ENCODE results near the gene FLNA.

FLNA gene

GRCh38 chrX:154333116-154333515 is 41.3 kb downstream of the FLNA start:
- H3K4me3 ChIP-seq (ENCODE audit: low read depth, low read length): no peak overlapping the region
- H2AFZ ChIP-seq (ENCODE audit: low read length, unreplicated experiment): no peak overlapping the region
- H3K79me2 ChIP-seq (ENCODE audit: control insufficient read depth, insufficient read depth, low read length, unreplicated experiment): no peaks in the 10 kb centered on the region
- H3K36me3 ChIP-seq (ENCODE audit: insufficient read depth, low read length): no peaks in the 10 kb centered on the region
- no peaks in the 10 kb centered on the region for H3K27me3 ChIP-seq (ENCODE audit: insufficient read depth, low read length)
- no peaks in the 10 kb centered on the region for H3K4me1 ChIP-seq (ENCODE audit: control insufficient read depth, insufficient read depth, low read length, unreplicated experiment)
- H3K27ac ChIP-seq (ENCODE audit: low read depth, low read length): no peak overlapping the region

DNA sequence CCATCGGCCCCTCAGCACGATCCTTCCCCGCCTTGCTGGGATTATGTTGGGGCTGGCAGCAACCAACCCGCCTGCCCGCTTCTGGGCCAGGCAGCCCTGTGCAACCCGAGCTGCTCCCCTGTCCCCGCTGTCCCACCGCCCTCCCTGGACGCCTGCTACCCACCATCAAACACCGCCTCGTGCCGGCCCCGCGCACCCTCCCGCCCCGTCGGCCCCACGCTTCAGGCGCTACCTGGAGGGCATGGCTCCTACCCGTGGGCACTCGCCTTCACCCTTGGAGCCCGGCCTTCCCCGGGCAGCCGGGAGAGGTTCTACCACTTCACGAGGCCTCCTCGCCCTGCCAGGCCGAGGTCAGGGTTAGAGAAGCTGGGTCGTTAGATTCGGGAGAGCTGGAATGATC is 41.9 kb downstream of the FLNA start:
- Histone ChIP-seq H3K79me2 (ENCODE audit: control insufficient read depth, insufficient read depth, low read length, unreplicated experiment) (no peaks in the 10 kb centered on the region), H2AFZ (ENCODE audit: low read length, unreplicated experiment) (no peak overlapping the region), H3K36me3 (ENCODE audit: insufficient read depth, low read length) (no peaks in the 10 kb centered on the region), H3K4me3 (ENCODE audit: low read depth, low read length) (no peak overlapping the region), H3K27ac (ENCODE audit: low read depth, low read length) (no peak overlapping the region), H3K4me1 (ENCODE audit: control insufficient read depth, insufficient read depth, low read length, unreplicated experiment) (no peaks in the 10 kb centered on the region), H3K27me3 (ENCODE audit: insufficient read depth, low read length) (no peaks in the 10 kb centered on the region)

DNA sequence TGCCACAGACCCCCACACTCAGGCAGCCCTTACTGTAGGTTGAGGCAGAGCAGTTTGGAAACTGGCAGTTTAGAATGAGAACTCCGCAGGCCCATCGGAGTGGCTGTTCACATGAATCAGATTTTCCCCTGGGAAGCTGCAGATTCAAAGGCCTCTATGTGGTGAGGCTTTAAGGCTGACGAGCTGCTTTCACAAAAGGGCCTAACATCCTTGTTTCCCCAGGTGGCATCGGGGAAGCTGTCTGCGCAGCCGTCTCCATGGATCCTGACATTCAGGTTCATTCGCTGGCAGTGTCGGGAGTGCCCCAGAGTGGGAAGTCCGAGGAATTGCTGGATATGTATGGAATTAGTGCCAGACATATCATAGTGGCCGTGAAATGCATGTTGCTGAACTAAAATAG is 45.1 kb downstream of the FLNA start:
- no peak overlapping the region for H3K4me3 ChIP-seq (ENCODE audit: low read depth, low read length)
- 0 out of 2 replicates have a peak, but pooled peaks cover 5% of the 10 kb centered on the region for H3K27me3 ChIP-seq (ENCODE audit: insufficient read depth, low read length)
- no peaks in the 10 kb centered on the region for H3K79me2 ChIP-seq (ENCODE audit: control insufficient read depth, insufficient read depth, low read length, unreplicated experiment)
- no peak overlapping the region for H3K27ac ChIP-seq (ENCODE audit: low read depth, low read length)
- H3K36me3 ChIP-seq (ENCODE audit: insufficient read depth, low read length): no peaks in the 10 kb centered on the region
- no peak overlapping the region for H2AFZ ChIP-seq (ENCODE audit: low read length, unreplicated experiment)
- no peaks in the 10 kb centered on the region for H3K4me1 ChIP-seq (ENCODE audit: control insufficient read depth, insufficient read depth, low read length, unreplicated experiment)

DNA sequence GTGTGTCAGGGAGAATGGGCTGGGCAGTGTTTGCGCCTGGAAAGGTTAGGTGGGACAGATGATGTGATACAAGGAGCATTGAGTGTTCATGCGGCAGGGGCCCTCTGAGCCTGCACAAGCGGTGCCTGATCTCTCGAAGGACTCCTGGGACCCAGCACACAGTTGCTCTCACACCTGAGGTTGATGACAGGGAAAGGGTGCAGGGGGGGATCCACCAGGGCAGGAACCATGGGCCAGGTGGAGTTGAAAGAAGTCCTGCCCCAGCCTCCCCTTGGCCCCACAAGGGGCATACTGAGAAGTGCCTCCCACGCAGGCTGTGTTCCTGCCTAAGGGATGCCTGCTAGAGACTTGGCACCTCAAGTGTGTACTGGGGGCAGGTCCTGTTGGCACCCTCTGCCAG is 45.8 kb downstream of the FLNA start:
- Histone ChIP-seq H3K27me3 (ENCODE audit: insufficient read depth, low read length) (0 out of 2 replicates have a peak, but pooled peaks cover 5% of the 10 kb centered on the region), H2AFZ (ENCODE audit: low read length, unreplicated experiment) (no peak overlapping the region), H3K4me1 (ENCODE audit: control insufficient read depth, insufficient read depth, low read length, unreplicated experiment) (no peaks in the 10 kb centered on the region), H3K4me3 (ENCODE audit: low read depth, low read length) (no peak overlapping the region), H3K36me3 (ENCODE audit: insufficient read depth, low read length) (no peaks in the 10 kb centered on the region), H3K79me2 (ENCODE audit: control insufficient read depth, insufficient read depth, low read length, unreplicated experiment) (no peaks in the 10 kb centered on the region), H3K27ac (ENCODE audit: low read depth, low read length) (no peak overlapping the region)

GRCh38 chrX:154327038-154327820 is 47.2 kb downstream of the FLNA start:
- Histone ChIP-seq H3K4me1 (ENCODE audit: control insufficient read depth, insufficient read depth, low read length, unreplicated experiment) (no peaks in the 10 kb centered on the region), H3K79me2 (ENCODE audit: control insufficient read depth, insufficient read depth, low read length, unreplicated experiment) (no peaks in the 10 kb centered on the region), H3K27ac (ENCODE audit: low read depth, low read length) (no peak overlapping the region), H3K36me3 (ENCODE audit: insufficient read depth, low read length) (no peaks in the 10 kb centered on the region), H3K4me3 (ENCODE audit: low read depth, low read length) (no peak overlapping the region), H2AFZ (ENCODE audit: low read length, unreplicated experiment) (no peak overlapping the region), H3K27me3 (ENCODE audit: insufficient read depth, low read length) (0 out of 2 replicates have a peak, but pooled peaks cover 5% of the 10 kb centered on the region)

- H3K4me3 ChIP-seq (ENCODE audit: low read depth, low read length): no peak overlapping the region
Observed at GRCh38 chrX:154325541-154325940, 48.9 kb downstream of the FLNA start.

DNA sequence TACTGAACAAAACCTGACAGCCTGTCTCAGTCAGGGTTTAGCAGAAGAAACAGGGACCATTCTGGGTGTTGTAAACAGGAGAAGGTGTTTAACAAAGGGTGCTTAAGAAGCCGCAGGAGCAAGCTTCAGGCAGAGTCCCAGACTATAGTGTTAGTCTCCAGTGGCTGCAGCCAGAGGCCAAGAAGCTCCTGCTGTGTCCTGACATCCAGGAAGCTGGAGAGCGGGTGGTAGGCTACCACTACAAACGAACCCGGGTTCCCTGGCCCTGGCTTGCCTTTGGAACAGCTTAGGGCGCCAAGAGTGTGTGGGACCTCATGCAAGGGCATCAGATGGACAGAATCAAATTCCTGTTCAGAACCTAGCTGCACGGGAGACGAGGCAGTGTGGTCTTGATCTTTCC is 50.9 kb downstream of the FLNA start:
- 0 out of 2 replicates have a peak, but pooled peaks cover 5% of the 10 kb centered on the region for H3K27me3 ChIP-seq (ENCODE audit: insufficient read depth, low read length)
- H3K79me2 ChIP-seq (ENCODE audit: control insufficient read depth, insufficient read depth, low read length, unreplicated experiment): no peaks in the 10 kb centered on the region
- H3K4me1 ChIP-seq (ENCODE audit: control insufficient read depth, insufficient read depth, low read length, unreplicated experiment): no peaks in the 10 kb centered on the region
- no peak overlapping the region for H2AFZ ChIP-seq (ENCODE audit: low read length, unreplicated experiment)
- H3K4me3 ChIP-seq (ENCODE audit: low read depth, low read length): no peak overlapping the region
- no peak overlapping the region for H3K27ac ChIP-seq (ENCODE audit: low read depth, low read length)
- no peaks in the 10 kb centered on the region for H3K36me3 ChIP-seq (ENCODE audit: insufficient read depth, low read length)

More at GRCh38 chrX:154325541-154325940, 48.9 kb downstream of the FLNA start:
- no peaks in the 10 kb centered on the region for H3K4me1 ChIP-seq (ENCODE audit: control insufficient read depth, insufficient read depth, low read length, unreplicated experiment)
- 0 out of 2 replicates have a peak, but pooled peaks cover 5% of the 10 kb centered on the region for H3K27me3 ChIP-seq (ENCODE audit: insufficient read depth, low read length)
- H3K27ac ChIP-seq (ENCODE audit: low read depth, low read length): no peak overlapping the region
- no peaks in the 10 kb centered on the region for H3K36me3 ChIP-seq (ENCODE audit: insufficient read depth, low read length)
- H3K79me2 ChIP-seq (ENCODE audit: control insufficient read depth, insufficient read depth, low read length, unreplicated experiment): no peaks in the 10 kb centered on the region
- H2AFZ ChIP-seq (ENCODE audit: low read length, unreplicated experiment): no peak overlapping the region

- H3K27me3 ChIP-seq (ENCODE audit: insufficient read depth, low read length): 0 out of 2 replicates have a peak, but pooled peaks cover 5% of the 10 kb centered on the region
- H3K27ac ChIP-seq (ENCODE audit: low read depth, low read length): no peak overlapping the region
- no peaks in the 10 kb centered on the region for H3K4me1 ChIP-seq (ENCODE audit: control insufficient read depth, insufficient read depth, low read length, unreplicated experiment)
- H3K36me3 ChIP-seq (ENCODE audit: insufficient read depth, low read length): no peaks in the 10 kb centered on the region
- H3K79me2 ChIP-seq (ENCODE audit: control insufficient read depth, insufficient read depth, low read length, unreplicated experiment): no peaks in the 10 kb centered on the region
- H2AFZ ChIP-seq (ENCODE audit: low read length, unreplicated experiment): no peak overlapping the region
- no peak overlapping the region for H3K4me3 ChIP-seq (ENCODE audit: low read depth, low read length)
Observed at GRCh38 chrX:154322890-154323289, 51.5 kb downstream of the FLNA start.

GRCh38 chrX:154321594-154321993 is 52.8 kb downstream of the FLNA start:
- no peak overlapping the region for H3K4me3 ChIP-seq (ENCODE audit: low read depth, low read length)
- H3K27ac ChIP-seq (ENCODE audit: low read depth, low read length): no peak overlapping the region
- no peaks in the 10 kb centered on the region for H3K36me3 ChIP-seq (ENCODE audit: insufficient read depth, low read length)
- no peak overlapping the region for H2AFZ ChIP-seq (ENCODE audit: low read length, unreplicated experiment)
- no peaks in the 10 kb centered on the region for H3K79me2 ChIP-seq (ENCODE audit: control insufficient read depth, insufficient read depth, low read length, unreplicated experiment)
- no peaks in the 10 kb centered on the region for H3K4me1 ChIP-seq (ENCODE audit: control insufficient read depth, insufficient read depth, low read length, unreplicated experiment)
- H3K27me3 ChIP-seq (ENCODE audit: insufficient read depth, low read length): 0 out of 2 replicates have a peak, but pooled peaks cover 3% of the 10 kb centered on the region

DNA sequence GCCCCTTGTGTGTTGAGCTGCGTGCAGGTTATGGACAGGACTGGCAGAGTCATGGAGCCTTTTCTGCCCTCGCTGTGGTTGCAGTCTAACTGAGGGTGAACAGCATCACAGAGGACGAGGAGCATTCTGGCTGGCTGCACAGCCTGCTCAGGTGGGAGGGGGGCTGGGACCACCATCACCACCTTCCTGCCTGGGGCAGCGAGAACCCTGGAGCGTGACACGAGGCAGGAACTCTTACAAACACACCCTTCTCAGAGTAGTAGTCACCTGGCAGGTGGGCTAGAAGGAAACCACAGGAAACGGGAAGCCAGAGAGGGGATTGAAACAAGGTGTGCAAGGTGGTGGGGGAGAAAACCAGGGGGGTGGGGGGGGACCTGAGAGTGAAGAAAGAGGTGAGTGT is 53.3 kb downstream of the FLNA start:
- Histone ChIP-seq H3K27me3 (ENCODE audit: insufficient read depth, low read length) (no peaks in the 10 kb centered on the region), H3K36me3 (ENCODE audit: insufficient read depth, low read length) (no peaks in the 10 kb centered on the region), H3K4me1 (ENCODE audit: control insufficient read depth, insufficient read depth, low read length, unreplicated experiment) (no peaks in the 10 kb centered on the region), H2AFZ (ENCODE audit: low read length, unreplicated experiment) (no peak overlapping the region), H3K27ac (ENCODE audit: low read depth, low read length) (no peak overlapping the region), H3K79me2 (ENCODE audit: control insufficient read depth, insufficient read depth, low read length, unreplicated experiment) (no peaks in the 10 kb centered on the region), H3K4me3 (ENCODE audit: low read depth, low read length) (no peak overlapping the region)

GRCh38 chrX:154320406-154320805 is 54.0 kb downstream of the FLNA start:
- Histone ChIP-seq H2AFZ (ENCODE audit: low read length, unreplicated experiment) (no peak overlapping the region), H3K27me3 (ENCODE audit: insufficient read depth, low read length) (no peaks in the 10 kb centered on the region), H3K36me3 (ENCODE audit: insufficient read depth, low read length) (no peaks in the 10 kb centered on the region), H3K27ac (ENCODE audit: low read depth, low read length) (no peak overlapping the region), H3K79me2 (ENCODE audit: control insufficient read depth, insufficient read depth, low read length, unreplicated experiment) (no peaks in the 10 kb centered on the region), H3K4me1 (ENCODE audit: control insufficient read depth, insufficient read depth, low read length, unreplicated experiment) (no peaks in the 10 kb centered on the region), H3K4me3 (ENCODE audit: low read depth, low read length) (no peak overlapping the region)
